Breast epithelium (tissue), 4 donors: ENCODE data around the gene RIPK1. TPM values are rescaled to one million over a fixed set of nuclear protein-coding genes. Genes with fewer than 3 reads are reported as not detected.
"Not testable (repeated sequence)": the region's sequence is repeated elsewhere in the genome, so short reads cannot be mapped to it uniquely, and the experiment has no call there.

Experiments
- DNase-seq, 2 donors: peaks; one replicate each; pipeline ENCODE4 v3.0.0-alpha.2; 2019; ENCODE audit warnings: low spot score in 2 of 2
- H3K27ac ChIP-seq, 2 donors: fragments of 200-600 bp; sonication (generic) in 1 of 2; one replicate each; pipeline ENCODE4 v1.5.1; 2016 to 2019; ENCODE audit warnings: mild to moderate bottlenecking in 1 of 2
- H3K27me3 ChIP-seq, 2 donors: fragments of 200-600 bp; sonication (generic) in 1 of 2; one replicate each; pipeline versions ENCODE4 v1.5.1 to v1.6.0; 2017 to 2019; ENCODE audit warnings: control low read depth in 1 of 2, mild to moderate bottlenecking in 1 of 2
- H3K36me3 ChIP-seq: fragments of 200-600 bp; one replicate; pipeline ENCODE4 v1.5.1; 2019
- H3K4me1 ChIP-seq, 2 donors: fragments of 200-600 bp; sonication (generic); one replicate each; pipeline ENCODE4 v1.5.1; 2016 to 2019; ENCODE audit warnings: control low read depth in 1 of 2
- H3K4me3 ChIP-seq, 3 donors: fragments of 200-600 bp; sonication (generic); 1 replicate in 2 of 3; 2 replicates in 1 of 3; pipeline ENCODE4 v1.5.1; 2016 to 2019; ENCODE audit warnings: mild to moderate bottlenecking in 3 of 3, moderate library complexity in 2 of 3
- H3K9me3 ChIP-seq, 2 donors: fragments of 200-600 bp; sonication (generic) in 1 of 2; one replicate each; pipeline ENCODE4 v1.5.1; 2016 to 2019; ENCODE audit warnings: control low read depth in 1 of 2
- CTCF ChIP-seq, 3 donors: fragments of 450-650 bp; IDR thresholded peaks; one replicate each; pipeline ENCODE4 v1.5.1; 2016 to 2017; ENCODE audit warnings: antibody characterized with exemption in 3 of 3, mild to moderate bottlenecking in 3 of 3, moderate library complexity in 3 of 3
- POLR2A ChIP-seq: fragments of 450-650 bp; IDR thresholded peaks from one replicate; pipeline ENCODE4 v1.6.1; 2016; ENCODE audit warnings: antibody characterized with exemption, mild to moderate bottlenecking, moderate library complexity
- POLR2AphosphoS5 ChIP-seq, 3 donors: sonication (generic); formaldehyde crosslinking; IDR thresholded peaks; one replicate each; pipeline ENCODE4 v1.6.1; 2017; ENCODE audit warnings: antibody characterized with exemption in 3 of 3
- intact Hi-C: fragments of 100-400 bp; cut with DNase I; formaldehyde crosslinking; loops from one replicate; pipeline ENCODE4 v1.15.1; 2023; ENCODE audit warnings: low total_unique reads
- total RNA-seq, 3 donors: library from RNA; depleted of rRNA; stranded (reverse); fragments of >200 nt; gene quantifications; one replicate each; pipeline ENCODE4 v1.1.0, GENCODE V29; 2016

Gene RIPK1
- total RNA-seq, 3 donors from 2014 or later = 23.8 to 38.9 (median 26.2) TPM

GRCh38 chr6:3144571-3144970 is 76.3 kb downstream of the RIPK1 start:
- Histone ChIP-seq H3K27me3 (no peaks in the 10 kb centered on the region), H3K9me3 (no peaks in the 10 kb centered on the region), H3K4me3 (no peak overlapping the region), H3K27ac (no peak overlapping the region), H3K4me1 (no peaks in the 10 kb centered on the region), H3K36me3 (no peaks in the 10 kb centered on the region)
- intact Hi-C loops = no loop called here
- DNase-seq = no peak
- no peak for TF ChIP-seq CTCF (IDR thresholded peaks at IDR 0.05)
- no peak for TF ChIP-seq POLR2AphosphoS5 (IDR thresholded peaks at IDR 0.05)
- no peak for TF ChIP-seq POLR2A

GRCh38 chr6:3147914-3148757 is 79.8 kb downstream of the RIPK1 start:
- DNase-seq = no peak
- TF ChIP-seq POLR2A (no peak), CTCF (IDR thresholded peaks at IDR 0.05) (no peak), POLR2AphosphoS5 (IDR thresholded peaks at IDR 0.05) (no peak)
- no peaks in the 10 kb centered on the region for H3K27me3 ChIP-seq

GRCh38 chr6:3151691-3152090 is 83.4 kb downstream of the RIPK1 start:
- no peak overlapping the region for H3K27ac ChIP-seq

More at GRCh38 chr6:3147914-3148757, 79.8 kb downstream of the RIPK1 start:
- H3K27ac ChIP-seq = no peak overlapping the region
- H3K4me3 ChIP-seq = no peak overlapping the region
- intact Hi-C loops = no loop called here
- H3K4me1 ChIP-seq = no peaks in the 10 kb centered on the region
- no peaks in the 10 kb centered on the region for H3K36me3 ChIP-seq
- H3K9me3 ChIP-seq = no peaks in the 10 kb centered on the region

GRCh38 chr6:3152689-3153088 is 84.4 kb downstream of the RIPK1 start:
- DNase-seq = no peak
- TF ChIP-seq POLR2AphosphoS5 (IDR thresholded peaks at IDR 0.05) (no peak), CTCF (IDR thresholded peaks at IDR 0.05) (no peak), POLR2A (no peak)
- Histone ChIP-seq H3K27me3 (no peaks in the 10 kb centered on the region), H3K4me3 (no peak overlapping the region), H3K27ac (no peak overlapping the region), H3K4me1 (no peaks in the 10 kb centered on the region), H3K9me3 (no peaks in the 10 kb centered on the region), H3K36me3 (no peaks in the 10 kb centered on the region)
- intact Hi-C loops = no loop called here

More at GRCh38 chr6:3151691-3152090, 83.4 kb downstream of the RIPK1 start:
- TF ChIP-seq POLR2AphosphoS5 (IDR thresholded peaks at IDR 0.05) = no peak
- H3K36me3 ChIP-seq = no peaks in the 10 kb centered on the region
- no peak overlapping the region for H3K4me3 ChIP-seq
- intact Hi-C loops = no loop called here
- DNase-seq = no peak
- no peaks in the 10 kb centered on the region for H3K27me3 ChIP-seq
- H3K9me3 ChIP-seq = no peaks in the 10 kb centered on the region
- H3K4me1 ChIP-seq = no peaks in the 10 kb centered on the region

- H3K27ac ChIP-seq = peak overlapping the region in 1 of 2 donors; percentile 25
- DNase-seq, H3K4me1 ChIP-seq, H3K27me3 ChIP-seq, H3K4me3 ChIP-seq, H3K9me3 ChIP-seq, H3K36me3 ChIP-seq, intact Hi-C loops: not testable (repeated sequence)
Observed at GRCh38 chr6:3155416-3155815, 87.1 kb downstream of the RIPK1 start.

GRCh38 chr6:3156184-3157130 is 88.2 kb downstream of the RIPK1 start:
- Histone ChIP-seq H3K27ac (peak overlapping the region; percentile 96 to 100), H3K4me3 (peak overlapping the region; percentile 87 to 100 (median 88))
- H3K27me3 ChIP-seq, H3K4me1 ChIP-seq, intact Hi-C loops, DNase-seq, H3K36me3 ChIP-seq, H3K9me3 ChIP-seq: not testable (repeated sequence)
